ENCODE data around the gene MED22. TPM values are rescaled to one million over a fixed set of nuclear protein-coding genes. Genes with fewer than 3 reads are reported as not detected.
A peak's percentile ranks its signal among the peaks of the same experiment; 100 is the strongest.

The MED22 gene
- total RNA-seq, 2 donors from 2014 or later: 50.0 to 51.2 TPM

DNA sequence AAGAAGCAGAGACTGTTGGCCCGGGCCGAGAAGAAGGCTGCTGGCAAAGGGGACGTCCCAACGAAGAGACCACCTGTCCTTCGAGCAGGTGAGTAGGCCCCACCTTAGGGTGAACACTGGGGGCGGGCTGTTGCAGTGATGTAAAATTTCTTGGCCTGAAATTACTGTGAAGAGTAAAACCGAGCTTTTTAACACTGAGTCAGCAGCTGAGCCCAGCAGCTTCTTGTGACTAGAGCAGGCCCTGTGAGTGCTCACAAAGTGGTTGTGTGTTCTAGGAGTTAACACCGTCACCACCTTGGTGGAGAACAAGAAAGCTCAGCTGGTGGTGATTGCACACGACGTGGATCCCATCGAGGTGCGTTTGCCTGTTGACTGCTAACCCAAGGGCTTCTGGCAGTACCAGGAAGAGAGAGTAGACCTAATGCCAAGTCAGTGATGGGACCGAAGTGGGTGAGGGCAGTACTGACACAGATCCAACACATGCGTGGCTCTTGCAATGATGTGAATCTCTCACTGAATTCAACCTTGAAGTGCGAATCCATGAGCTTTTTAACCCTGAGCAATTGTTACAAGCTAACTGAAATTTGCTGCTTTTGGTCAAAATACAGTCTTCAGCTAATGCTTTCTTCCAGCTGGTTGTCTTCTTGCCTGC, 2.2 kb upstream of the MED22 start:
- ATAC-seq (ENCODE audit: insufficient number of reproducible peaks, low FRiP score, low read depth): no peak

DNA sequence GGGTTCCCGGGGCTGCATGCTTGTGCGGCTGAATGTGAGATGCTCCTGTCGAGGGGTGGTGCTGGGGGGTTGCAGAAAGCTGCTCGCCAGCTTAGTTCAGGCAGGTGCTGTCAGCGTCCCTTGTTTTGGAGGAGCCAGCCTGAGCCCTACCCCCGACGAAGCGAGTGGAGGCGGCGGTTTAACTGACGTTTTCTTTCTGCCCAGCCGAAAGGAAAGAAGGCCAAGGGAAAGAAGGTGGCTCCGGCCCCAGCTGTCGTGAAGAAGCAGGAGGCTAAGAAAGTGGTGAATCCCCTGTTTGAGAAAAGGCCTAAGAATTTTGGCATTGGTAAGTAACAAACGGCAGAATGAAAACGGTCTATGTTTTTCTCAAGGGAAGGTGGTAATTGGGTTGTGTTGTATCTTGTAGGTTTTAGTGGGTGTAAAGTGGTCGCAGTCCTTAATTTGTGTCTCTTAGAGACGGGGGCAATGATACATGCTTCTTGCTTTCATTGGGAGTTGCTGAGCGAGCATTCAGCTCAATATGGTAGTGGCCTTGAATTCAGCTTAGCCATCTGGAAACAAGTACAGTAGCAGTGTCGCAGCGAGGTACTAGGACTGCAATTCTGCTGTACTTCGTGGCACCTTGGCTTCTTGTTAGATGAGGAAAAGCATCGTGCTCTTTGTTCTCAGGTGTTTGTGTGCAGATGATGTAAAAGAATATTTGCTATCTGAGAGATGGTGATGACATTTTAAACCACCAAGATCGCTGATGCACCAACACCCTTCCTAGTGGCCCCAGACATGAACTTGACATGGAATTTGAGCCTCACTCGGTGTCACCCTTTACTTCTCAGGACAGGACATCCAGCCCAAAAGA, 1.0 kb upstream of the MED22 start:
- H3K27me3 ChIP-seq (replicated peaks; ENCODE audit: insufficient read depth): no peaks in the 10 kb centered on the region
- H3K36me3 ChIP-seq: peaks cover 52% of the 10 kb centered on the region
- peak overlapping the region; percentile 88 to 96 for H3K27ac ChIP-seq
- ATAC-seq (ENCODE audit: insufficient number of reproducible peaks, low FRiP score, low read depth) (no peak), DNase-seq (ENCODE audit: low spot score) (no peak)
- H3K4me1 ChIP-seq (ENCODE audit: control insufficient read depth in 1 of 2, low read depth in 2 of 2): peaks cover 15 to 32% of the 10 kb centered on the region in 2 donors
- TF ChIP-seq, protein P1, sequence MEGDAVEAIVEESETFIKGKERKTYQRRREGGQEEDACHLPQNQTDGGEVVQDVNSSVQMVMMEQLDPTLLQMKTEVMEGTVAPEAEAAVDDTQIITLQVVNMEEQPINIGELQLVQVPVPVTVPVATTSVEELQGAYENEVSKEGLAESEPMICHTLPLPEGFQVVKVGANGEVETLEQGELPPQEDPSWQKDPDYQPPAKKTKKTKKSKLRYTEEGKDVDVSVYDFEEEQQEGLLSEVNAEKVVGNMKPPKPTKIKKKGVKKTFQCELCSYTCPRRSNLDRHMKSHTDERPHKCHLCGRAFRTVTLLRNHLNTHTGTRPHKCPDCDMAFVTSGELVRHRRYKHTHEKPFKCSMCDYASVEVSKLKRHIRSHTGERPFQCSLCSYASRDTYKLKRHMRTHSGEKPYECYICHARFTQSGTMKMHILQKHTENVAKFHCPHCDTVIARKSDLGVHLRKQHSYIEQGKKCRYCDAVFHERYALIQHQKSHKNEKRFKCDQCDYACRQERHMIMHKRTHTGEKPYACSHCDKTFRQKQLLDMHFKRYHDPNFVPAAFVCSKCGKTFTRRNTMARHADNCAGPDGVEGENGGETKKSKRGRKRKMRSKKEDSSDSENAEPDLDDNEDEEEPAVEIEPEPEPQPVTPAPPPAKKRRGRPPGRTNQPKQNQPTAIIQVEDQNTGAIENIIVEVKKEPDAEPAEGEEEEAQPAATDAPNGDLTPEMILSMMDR (IDR thresholded peaks at IDR 0.05): no peak
- H3K9me3 ChIP-seq: no peaks in the 10 kb centered on the region
- peak overlapping the region; percentile 87 for H3K4me3 ChIP-seq

More for the DNA sequence above, 2.2 kb upstream of the MED22 start:
- H3K27ac ChIP-seq: no peak overlapping the region
- no peak overlapping the region for H3K4me3 ChIP-seq
- no peak for DNase-seq (ENCODE audit: low spot score)
- H3K27me3 ChIP-seq (replicated peaks; ENCODE audit: insufficient read depth): no peaks in the 10 kb centered on the region
- H3K9me3 ChIP-seq: no peaks in the 10 kb centered on the region
- H3K4me1 ChIP-seq (ENCODE audit: control insufficient read depth in 1 of 2, low read depth in 2 of 2): peaks cover 18 to 39% of the 10 kb centered on the region in 2 donors
- TF ChIP-seq, protein P1 (IDR thresholded peaks at IDR 0.05): no peak
- peaks cover 43% of the 10 kb centered on the region for H3K36me3 ChIP-seq

DNA sequence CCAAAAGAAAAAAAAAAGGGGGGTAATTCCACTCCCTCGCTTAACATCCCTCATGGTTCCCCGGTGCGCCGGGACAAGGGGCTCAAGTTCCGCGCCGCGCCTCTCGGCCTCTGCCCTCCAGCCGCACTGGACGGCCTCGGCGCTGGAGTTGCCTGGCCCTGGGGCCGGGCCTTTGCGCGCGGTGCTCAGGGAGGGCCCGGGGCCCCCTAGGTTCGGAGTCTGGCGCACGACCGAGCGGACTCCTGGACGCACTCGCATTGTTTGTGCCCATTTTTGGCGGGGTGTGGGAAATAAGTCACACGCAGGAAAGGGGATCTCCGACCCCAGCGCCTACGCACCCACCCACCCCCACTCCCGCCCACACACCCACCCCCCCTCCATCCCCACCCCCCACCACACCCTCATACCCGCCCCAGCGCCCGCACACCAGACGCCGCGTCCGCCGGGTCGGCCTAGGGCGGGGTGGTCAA, 381 bp downstream of the MED22 start:
- DNase-seq (ENCODE audit: low spot score) (no peak), ATAC-seq (ENCODE audit: insufficient number of reproducible peaks, low FRiP score, low read depth) (no peak)
- H3K27ac ChIP-seq: peak overlapping the region; percentile 88 to 96
- H3K4me1 ChIP-seq (ENCODE audit: control insufficient read depth in 1 of 2, low read depth in 2 of 2): peaks cover 15 to 32% of the 10 kb centered on the region in 2 donors
- peak overlapping the region; percentile 87 for H3K4me3 ChIP-seq
- H3K27me3 ChIP-seq (replicated peaks; ENCODE audit: insufficient read depth): no peaks in the 10 kb centered on the region
- peaks cover 66% of the 10 kb centered on the region for H3K36me3 ChIP-seq
- H3K9me3 ChIP-seq: no peaks in the 10 kb centered on the region
- TF ChIP-seq, protein P1 (IDR thresholded peaks at IDR 0.05): no peak

DNA sequence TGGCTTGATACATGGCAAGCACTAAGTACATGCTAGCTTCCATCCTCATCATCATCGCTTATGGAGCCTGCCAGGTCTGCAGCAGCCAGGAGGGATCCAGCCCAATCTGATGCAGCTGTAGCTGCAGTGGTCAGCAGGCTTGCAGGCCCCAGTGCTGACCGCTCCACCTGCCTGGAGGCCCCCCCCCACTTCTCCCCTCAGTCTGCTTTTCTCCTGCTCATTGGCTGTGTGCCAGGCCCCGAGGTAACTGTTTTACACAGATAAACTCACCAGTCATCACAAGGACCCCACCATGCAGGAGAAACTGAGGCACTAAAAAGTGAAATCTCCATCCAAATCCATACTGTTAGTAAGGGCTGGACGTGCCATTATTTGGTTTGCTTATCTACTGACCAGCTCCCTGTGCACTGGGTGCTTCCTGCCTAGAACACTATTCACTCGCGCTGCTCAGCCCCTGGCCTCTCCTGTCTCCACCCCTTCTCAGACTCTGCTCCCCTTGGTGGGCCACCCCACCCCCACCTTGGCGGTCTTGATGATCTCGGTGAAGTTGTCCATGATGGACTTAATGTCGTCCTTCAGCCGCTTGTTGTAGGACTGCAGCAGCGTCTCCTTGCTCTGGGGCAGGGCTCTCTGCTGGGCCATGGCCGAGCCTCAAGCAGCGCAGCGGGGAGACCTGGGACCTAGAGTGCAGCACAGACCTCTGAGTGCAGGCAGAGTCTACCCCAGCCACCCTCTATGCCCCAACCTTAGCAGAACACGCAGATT, 1.7 kb downstream of the MED22 start:
- Histone ChIP-seq H3K4me3 (peak overlapping the region; percentile 87), H3K36me3 (peaks cover 66% of the 10 kb centered on the region), H3K9me3 (no peaks in the 10 kb centered on the region), H3K4me1 (ENCODE audit: control insufficient read depth in 1 of 2, low read depth in 2 of 2) (peaks cover 15 to 32% of the 10 kb centered on the region in 2 donors), H3K27me3 (replicated peaks; ENCODE audit: insufficient read depth) (no peaks in the 10 kb centered on the region), H3K27ac (peak overlapping the region in 1 of 2 donors; percentile 77)
- TF ChIP-seq, protein P1 (IDR thresholded peaks at IDR 0.05): no peak
- no peak for ATAC-seq (ENCODE audit: insufficient number of reproducible peaks, low FRiP score, low read depth)
- no peak for DNase-seq (ENCODE audit: low spot score)
